H9 (cell line): ENCODE results near the gene DAD1. TPM values are rescaled to one million over a fixed set of nuclear protein-coding genes. Genes with fewer than 3 reads are reported as not detected.

ENCODE experiments used
- DNase-seq: peaks from one replicate; pipeline ENCODE4 v3.0.0-alpha.2; 2017
- H2AFZ ChIP-seq: one replicate; pipeline ENCODE4 v1.6.1; 2013; ENCODE audit warnings: mild to moderate bottlenecking, low read length, control low read depth, moderate library complexity
- H2AK5ac ChIP-seq: 2 replicates; pipeline ENCODE4 v1.6.1; 2013; ENCODE audit warnings: low read length, control low read depth, mixed read lengths; ENCODE audit not compliant: insufficient read length
- H2BK120ac ChIP-seq: one replicate; pipeline ENCODE4 v1.6.1; 2013; ENCODE audit warnings: low read depth, mild to moderate bottlenecking, low read length, control low read depth, inconsistent platforms; ENCODE audit not compliant: poor library complexity, severe bottlenecking
- H2BK12ac ChIP-seq: 2 replicates; pipeline ENCODE4 v1.6.1; 2013; ENCODE audit warnings: low read length, control low read depth, mixed read lengths, low read depth; ENCODE audit not compliant: insufficient read length
- H2BK15ac ChIP-seq: 2 replicates; pipeline ENCODE4 v1.6.1; 2013; ENCODE audit warnings: low read depth, low read length, control low read depth
- H2BK20ac ChIP-seq: one replicate; pipeline ENCODE4 v1.6.1; 2013; ENCODE audit warnings: low read depth, mild to moderate bottlenecking, low read length, control low read depth, inconsistent platforms; ENCODE audit not compliant: poor library complexity, severe bottlenecking
- H2BK5ac ChIP-seq: 2 replicates; pipeline ENCODE4 v1.6.1; 2013; ENCODE audit warnings: low read length, control low read depth, mixed read lengths; ENCODE audit not compliant: insufficient read length
- H3K14ac ChIP-seq: 2 replicates; pipeline ENCODE4 v1.6.1; 2013; ENCODE audit warnings: low read length, control low read depth; ENCODE audit not compliant: insufficient read depth
- H3K18ac ChIP-seq: 2 replicates; pipeline ENCODE4 v1.6.1; 2013; ENCODE audit warnings: low read depth, mild to moderate bottlenecking, mixed read lengths, low read length, control low read depth; ENCODE audit not compliant: insufficient read length
- H3K23ac ChIP-seq: 2 replicates; pipeline ENCODE4 v1.6.1; 2013; ENCODE audit warnings: low read length, control low read depth, mixed read lengths, low read depth; ENCODE audit not compliant: insufficient read length
- H3K23me2 ChIP-seq: 2 replicates; pipeline ENCODE4 v1.6.1; 2013; ENCODE audit warnings: low read depth, mild to moderate bottlenecking, mixed read lengths, low read length, control low read depth; ENCODE audit not compliant: insufficient read length, poor library complexity, severe bottlenecking
- H3K27ac ChIP-seq: 2 replicates; pipeline ENCODE4 v1.5.1; 2013; ENCODE audit warnings: low read length, control low read depth, mixed read lengths, low read depth; ENCODE audit not compliant: insufficient read length
- H3K27me3 ChIP-seq: 2 replicates; pipeline ENCODE4 v1.6.1; 2013; ENCODE audit warnings: low read length, control low read depth, inconsistent platforms; ENCODE audit not compliant: insufficient read depth
- H3K4ac ChIP-seq: 2 replicates; pipeline ENCODE4 v1.6.1; 2013; ENCODE audit warnings: low read depth, mild to moderate bottlenecking, control low read depth, inconsistent platforms, low read length, moderate library complexity
- H3K4me1 ChIP-seq: 2 replicates; pipeline ENCODE4 v1.6.1; 2013; ENCODE audit warnings: low read length, control low read depth, inconsistent platforms; ENCODE audit not compliant: insufficient read depth
- H3K4me2 ChIP-seq: 2 replicates; pipeline ENCODE4 v1.6.1; 2013; ENCODE audit warnings: low read length, control low read depth, mixed read lengths; ENCODE audit not compliant: insufficient read length, insufficient read depth
- H3K56ac ChIP-seq: 2 replicates; pipeline ENCODE4 v1.6.1; 2013; ENCODE audit warnings: low read depth, mild to moderate bottlenecking, mixed read lengths, low read length, control low read depth; ENCODE audit not compliant: insufficient read length
- H3K79me1 ChIP-seq: 2 replicates; pipeline ENCODE4 v1.6.1; 2013; ENCODE audit warnings: low read depth, mild to moderate bottlenecking, moderate library complexity, low read length, control low read depth, inconsistent platforms; ENCODE audit not compliant: insufficient read depth, poor library complexity, severe bottlenecking
- H3K79me2 ChIP-seq: 2 replicates; pipeline ENCODE4 v1.6.1; 2013; ENCODE audit warnings: low read length, control low read depth, inconsistent platforms; ENCODE audit not compliant: insufficient read depth
- H3K9ac ChIP-seq: 2 replicates; pipeline ENCODE4 v1.6.1; 2013; ENCODE audit warnings: low read length, control low read depth, mixed read lengths; ENCODE audit not compliant: insufficient read length; ENCODE audit errors: extremely low read depth
- H3K9me3 ChIP-seq: one replicate; pipeline ENCODE4 v1.6.1; 2013; ENCODE audit warnings: low read depth, low read length, inconsistent platforms; ENCODE audit not compliant: control insufficient read depth
- H3T11ph ChIP-seq: one replicate; pipeline ENCODE4 v1.6.1; 2013; ENCODE audit warnings: mild to moderate bottlenecking, low read length, control low read depth, inconsistent platforms
- H4K20me1 ChIP-seq: one replicate; pipeline ENCODE4 v1.6.1; 2013; ENCODE audit not compliant: control insufficient read depth, insufficient read length, insufficient read depth
- H4K5ac ChIP-seq: 2 replicates; pipeline ENCODE4 v1.6.1; 2013; ENCODE audit warnings: low read depth, mild to moderate bottlenecking, mixed read lengths, low read length, control low read depth; ENCODE audit not compliant: insufficient read length
- H4K8ac ChIP-seq: replicated peaks from 2 replicates; pipeline ENCODE4 v1.6.1; 2013; ENCODE audit warnings: low read length, control low read depth, mixed read lengths, low read depth; ENCODE audit not compliant: insufficient read length
- H4K91ac ChIP-seq: 2 replicates; pipeline ENCODE4 v1.6.1; 2013; ENCODE audit warnings: low read depth, mild to moderate bottlenecking, moderate library complexity, mixed read lengths, low read length, control low read depth; ENCODE audit not compliant: insufficient read length
- H3K27ac Mint-ChIP-seq, 3 experiments: 2 replicates in 2 of 3; 3 replicates in 1 of 3; pipeline ENCODE4 v1.8.0; 2020 to 2021; ENCODE audit warnings: mixed read lengths in 3 of 3, mild to moderate bottlenecking in 1 of 3, moderate library complexity in 1 of 3
- H3K27me3 Mint-ChIP-seq: 2 replicates; pipeline ENCODE4 v1.8.0; 2021; ENCODE audit warnings: low read depth, mild to moderate bottlenecking, moderate library complexity, mixed read lengths
- H3K36me3 Mint-ChIP-seq, 3 experiments: 2 replicates in 2 of 3; 3 replicates in 1 of 3; pipeline ENCODE4 v1.8.0; 2020 to 2021; ENCODE audit warnings: low read depth in 3 of 3, mixed read lengths in 3 of 3; ENCODE audit not compliant: insufficient read depth in 1 of 3
- H3K4me1 Mint-ChIP-seq, 2 experiments: 2 replicates each; pipeline ENCODE4 v1.8.0; 2020; ENCODE audit warnings: mixed read lengths in 2 of 2
- H3K4me3 Mint-ChIP-seq, 2 experiments: 2 replicates in 1 of 2; 3 replicates in 1 of 2; pipeline ENCODE4 v1.8.0; 2020 to 2021; ENCODE audit warnings: mild to moderate bottlenecking in 2 of 2, mixed read lengths in 2 of 2, moderate library complexity in 1 of 2
- H3K9me3 Mint-ChIP-seq, 2 experiments: 2 replicates in 1 of 2; 3 replicates in 1 of 2; pipeline ENCODE4 v1.8.0; 2020; ENCODE audit warnings: mild to moderate bottlenecking in 2 of 2, mixed read lengths in 2 of 2, moderate library complexity in 1 of 2
- CTCF ChIP-seq: fragments of 200-600 bp; sonication (generic); conservative IDR thresholded peaks from 3 replicates; pipeline ENCODE4 v1.8.0; 2021; ENCODE audit warnings: antibody characterized with exemption, mild to moderate bottlenecking
- WGBS: extraction: QIAGEN DNeasy Blood & Tissue Kit; methylation state at CpG from one replicate; pipeline ENCODE4 v1.1.7; 2013; ENCODE audit warnings: missing lambda C conversion rate, low lambda C conversion rate, mixed read lengths; ENCODE audit not compliant: insufficient read length; ENCODE audit errors: extremely low coverage; 5-methylcytosine and 5-hydroxymethylcytosine counted together
- total RNA-seq: library from RNA; stranded (reverse); gene quantifications from 2 replicates; pipeline ENCODE4 v1.2.1, GENCODE V29; 2021

DAD1 gene
- total RNA-seq, 1 experiment from 2014 or later: 127 TPM

DNA sequence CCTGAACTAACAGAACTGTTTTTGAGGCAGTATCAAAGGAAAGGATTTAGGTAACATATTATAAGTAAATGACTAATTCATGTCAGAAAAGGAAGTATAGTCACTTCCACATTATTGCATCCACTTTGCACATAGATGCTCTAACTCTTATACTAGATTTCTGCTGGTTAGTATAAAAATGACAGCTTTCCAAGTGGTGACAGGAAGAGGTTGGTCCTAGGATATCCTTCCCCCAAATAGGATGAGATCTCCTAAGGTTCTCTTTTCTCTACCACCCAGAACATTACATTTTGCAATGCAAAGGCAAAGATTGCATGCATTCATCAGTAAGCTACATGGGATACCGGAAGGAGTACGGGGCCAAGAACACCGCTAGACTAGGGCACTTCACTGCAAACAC, 15.2 kb downstream of the DAD1 start:
- TF ChIP-seq CTCF: no peak
- H3K23ac ChIP-seq: no peak overlapping the region
- Mint-ChIP-seq H3K27me3 (no peaks in the 10 kb centered on the region), H3K36me3 (peaks cover 28 to 48% (median 39%) of the 10 kb centered on the region in 3 experiments; a peak in 6 of 7 replicates), H3K4me3 (no peak overlapping the region), H3K9me3 (no peaks in the 10 kb centered on the region), H3K27ac (no peak overlapping the region), H3K4me1 (peaks cover 10% of the 10 kb centered on the region in 2 experiments)
- H2BK15ac ChIP-seq: no peak overlapping the region
- peaks cover 3% of the 10 kb centered on the region; the same call in 1 of the 2 replicates for H3K79me2 ChIP-seq
- no peak overlapping the region for H4K91ac ChIP-seq
- H3K14ac ChIP-seq: no peak overlapping the region
- peaks cover 8% of the 10 kb centered on the region for H3K79me1 ChIP-seq
- no peak overlapping the region for H2BK5ac ChIP-seq
- H3K23me2 ChIP-seq: no peaks in the 10 kb centered on the region
- H3K27ac ChIP-seq: no peak overlapping the region
- WGBS: no CpG with 5 or more reads among the region's 3 CpGs
- H3T11ph ChIP-seq: no peak overlapping the region
- H2AFZ ChIP-seq: no peak overlapping the region
- DNase-seq: no peak
- no peaks in the 10 kb centered on the region for H3K9me3 ChIP-seq
- H3K4ac ChIP-seq: no peak overlapping the region
- no peak overlapping the region for H4K8ac ChIP-seq
- H3K18ac ChIP-seq: no peak overlapping the region
- no peaks in the 10 kb centered on the region; the same call in 1 of the 2 replicates for H3K4me1 ChIP-seq
- no peak overlapping the region for H3K56ac ChIP-seq
- H3K27me3 ChIP-seq: no peaks in the 10 kb centered on the region
- no peak overlapping the region for H3K4me2 ChIP-seq
- no peak overlapping the region for H2AK5ac ChIP-seq
- no peak overlapping the region for H3K9ac ChIP-seq
- H4K20me1 ChIP-seq: no peaks in the 10 kb centered on the region
- no peak overlapping the region for H2BK20ac ChIP-seq
- H2BK120ac ChIP-seq: no peak overlapping the region
- no peak overlapping the region for H2BK12ac ChIP-seq
- H4K5ac ChIP-seq: no peak overlapping the region
